ELF-1 (cell line): ENCODE data around the gene ATXN1.

ENCODE experiments used
- DNase-seq: peaks from one replicate; pipeline ENCODE4 v3.0.0-alpha.2; 2016; ENCODE audit warnings: low read depth, low spot score

The ATXN1 gene

GRCh38 chr6:16698997-16699868 lies 62.0 kb downstream of the ATXN1 start:
- DNase-seq, result no peak

- no peak for DNase-seq
Measured at GRCh38 chr6:16698162-16698533, 63.1 kb downstream of the ATXN1 start.

- DNase-seq, result no peak
Measured at GRCh38 chr6:16697437-16698161, 63.7 kb downstream of the ATXN1 start.

GRCh38 chr6:16696496-16696895 lies 64.8 kb downstream of the ATXN1 start:
- DNase-seq, result no peak

- DNase-seq, result no peak
Measured at GRCh38 chr6:16694781-16695578, 66.3 kb downstream of the ATXN1 start.

- DNase-seq, result no peak
Measured at GRCh38 chr6:16691324-16691723, 69.9 kb downstream of the ATXN1 start.

GRCh38 chr6:16690608-16691142 lies 70.6 kb downstream of the ATXN1 start:
- DNase-seq, result no peak

GRCh38 chr6:16689788-16690607 lies 71.3 kb downstream of the ATXN1 start:
- no peak for DNase-seq

GRCh38 chr6:16688984-16689636 lies 72.2 kb downstream of the ATXN1 start:
- no peak for DNase-seq

- no peak for DNase-seq
Measured at GRCh38 chr6:16688436-16688835, 72.8 kb downstream of the ATXN1 start.

GRCh38 chr6:16687045-16687444 lies 74.2 kb downstream of the ATXN1 start:
- DNase-seq, result no peak

- DNase-seq, result no peak
Measured at GRCh38 chr6:16684896-16685554, 76.2 kb downstream of the ATXN1 start.

GRCh38 chr6:16684195-16684689 lies 77.0 kb downstream of the ATXN1 start:
- no peak for DNase-seq

- no peak for DNase-seq
Measured at GRCh38 chr6:16683641-16684194, 77.5 kb downstream of the ATXN1 start.

GRCh38 chr6:16681260-16681873 lies 79.9 kb downstream of the ATXN1 start:
- DNase-seq, result peak; percentile 19

- DNase-seq, result no peak
Measured at GRCh38 chr6:16679050-16679449, 82.2 kb downstream of the ATXN1 start.

GRCh38 chr6:16677458-16677857 lies 83.8 kb downstream of the ATXN1 start:
- no peak for DNase-seq

- DNase-seq, result peak; percentile 36
Measured at GRCh38 chr6:16676978-16677377, 84.3 kb downstream of the ATXN1 start.

GRCh38 chr6:16676376-16676775 lies 84.9 kb downstream of the ATXN1 start:
- DNase-seq, result no peak
